Peyer's patch (tissue), 4 donors: ENCODE data around the gene RAB41.

Experiments
- CTCF ChIP-seq, 6 experiments: fragments of 450-650 bp in 4 of 6; fragments of 200-600 bp in 2 of 6; sonication (generic) in 1 of 6; IDR thresholded peaks; one replicate each; pipeline ENCODE4 v1.5.1; 2017 to 2019; ENCODE audit warnings: antibody characterized with exemption in 6 of 6, mild to moderate bottlenecking in 3 of 6, moderate library complexity in 1 of 6
- POLR2A ChIP-seq, 2 donors: fragments of 450-650 bp; IDR thresholded peaks; one replicate each; pipeline ENCODE4 v1.5.1; 2017; ENCODE audit warnings: antibody characterized with exemption in 2 of 2, mild to moderate bottlenecking in 2 of 2, moderate library complexity in 2 of 2

- no peak for TF ChIP-seq CTCF (IDR thresholded peaks at IDR 0.05)
- no peak for TF ChIP-seq POLR2A (IDR thresholded peaks at IDR 0.05)
Observed at GRCh38 chrX:70241501-70241900, 40.5 kb upstream of the RAB41 start.
